ENCODE results near the gene DBI. TPM values are rescaled to one million over a fixed set of nuclear protein-coding genes. Genes with fewer than 3 reads are reported as not detected.
A peak's percentile ranks its signal among the peaks of the same experiment; 100 is the strongest.

The DBI gene
- total RNA-seq, 1 donor from 2014 or later, result 59.2 TPM

GRCh38 chr2:119360423-119360966, 6.3 kb upstream of the DBI start:
- peaks cover 6% of the 10 kb centered on the region for H3K4me1 Mint-ChIP-seq (ENCODE audit: unreplicated experiment)
- no peaks in the 10 kb centered on the region for H3K36me3 Mint-ChIP-seq (ENCODE audit: unreplicated experiment)
- no peak for DNase-seq (ENCODE audit: extremely low spot score, unreplicated experiment)
- no peak overlapping the region for H3K4me3 Mint-ChIP-seq (ENCODE audit: unreplicated experiment)
- no peaks in the 10 kb centered on the region for H3K9me3 Mint-ChIP-seq (ENCODE audit: unreplicated experiment)
- no peaks in the 10 kb centered on the region for H3K27me3 Mint-ChIP-seq (ENCODE audit: unreplicated experiment)
- TF ChIP-seq CTCF (IDR thresholded peaks at IDR 0.05), result no peak
- H3K27ac Mint-ChIP-seq (ENCODE audit: unreplicated experiment), result no peak overlapping the region

GRCh38 chr2:119364798-119365197, 2.0 kb upstream of the DBI start:
- DNase-seq (ENCODE audit: extremely low spot score, unreplicated experiment), result no peak
- peak overlapping the region; percentile 99 for H3K4me3 Mint-ChIP-seq (ENCODE audit: unreplicated experiment)

GRCh38 chr2:119365436-119365835, 1.3 kb upstream of the DBI start:
- Mint-ChIP-seq H3K27ac (ENCODE audit: unreplicated experiment) (peak overlapping the region; percentile 94), H3K4me1 (ENCODE audit: unreplicated experiment) (peaks cover 19% of the 10 kb centered on the region)
- no peak for DNase-seq (ENCODE audit: extremely low spot score, unreplicated experiment)

More at GRCh38 chr2:119364798-119365197, 2.0 kb upstream of the DBI start:
- H3K4me1 Mint-ChIP-seq (ENCODE audit: unreplicated experiment), result peaks cover 19% of the 10 kb centered on the region
- no peaks in the 10 kb centered on the region for H3K27me3 Mint-ChIP-seq (ENCODE audit: unreplicated experiment)
- no peak overlapping the region for H3K27ac Mint-ChIP-seq (ENCODE audit: unreplicated experiment)
- peaks cover 5% of the 10 kb centered on the region for H3K36me3 Mint-ChIP-seq (ENCODE audit: unreplicated experiment)
- TF ChIP-seq CTCF (IDR thresholded peaks at IDR 0.05), result no peak
- H3K9me3 Mint-ChIP-seq (ENCODE audit: unreplicated experiment), result no peaks in the 10 kb centered on the region

GRCh38 chr2:119366161-119366648, 572 bp upstream of the DBI start:
- H3K9me3 Mint-ChIP-seq (ENCODE audit: unreplicated experiment), result no peaks in the 10 kb centered on the region
- H3K4me1 Mint-ChIP-seq (ENCODE audit: unreplicated experiment), result peaks cover 19% of the 10 kb centered on the region
- TF ChIP-seq CTCF (IDR thresholded peaks at IDR 0.05), result no peak
- DNase-seq (ENCODE audit: extremely low spot score, unreplicated experiment), result no peak
- peak overlapping the region; percentile 94 for H3K27ac Mint-ChIP-seq (ENCODE audit: unreplicated experiment)
- H3K36me3 Mint-ChIP-seq (ENCODE audit: unreplicated experiment), result peaks cover 15% of the 10 kb centered on the region
- H3K27me3 Mint-ChIP-seq (ENCODE audit: unreplicated experiment), result no peaks in the 10 kb centered on the region
- H3K4me3 Mint-ChIP-seq (ENCODE audit: unreplicated experiment), result peak overlapping the region; percentile 99

More at GRCh38 chr2:119365436-119365835, 1.3 kb upstream of the DBI start:
- Mint-ChIP-seq H3K4me3 (ENCODE audit: unreplicated experiment) (peak overlapping the region; percentile 99), H3K27me3 (ENCODE audit: unreplicated experiment) (no peaks in the 10 kb centered on the region), H3K36me3 (ENCODE audit: unreplicated experiment) (peaks cover 10% of the 10 kb centered on the region), H3K9me3 (ENCODE audit: unreplicated experiment) (no peaks in the 10 kb centered on the region)
- no peak for TF ChIP-seq CTCF (IDR thresholded peaks at IDR 0.05)

GRCh38 chr2:119367472-119368099, 809 bp downstream of the DBI start:
- Mint-ChIP-seq H3K9me3 (ENCODE audit: unreplicated experiment) (no peaks in the 10 kb centered on the region), H3K4me3 (ENCODE audit: unreplicated experiment) (peak overlapping the region; percentile 99), H3K27me3 (ENCODE audit: unreplicated experiment) (no peaks in the 10 kb centered on the region), H3K4me1 (ENCODE audit: unreplicated experiment) (peaks cover 19% of the 10 kb centered on the region), H3K27ac (ENCODE audit: unreplicated experiment) (peak overlapping the region; percentile 94), H3K36me3 (ENCODE audit: unreplicated experiment) (peaks cover 26% of the 10 kb centered on the region)
- DNase-seq (ENCODE audit: extremely low spot score, unreplicated experiment), result no peak
- no peak for TF ChIP-seq CTCF (IDR thresholded peaks at IDR 0.05)

Measured in osteocyte (in vitro differentiated cells).